ENCODE results near the gene UQCC3. TPM values are rescaled to one million over a fixed set of nuclear protein-coding genes. Genes with fewer than 3 reads are reported as not detected.
"Not testable (repeated sequence)": the region's sequence is repeated elsewhere in the genome, so short reads cannot be mapped to it uniquely, and the experiment has no call there.

The UQCC3 gene
- polyA plus RNA-seq, 4 donors, result 7.3 to 12.8 (median 8.0) TPM

DNA sequence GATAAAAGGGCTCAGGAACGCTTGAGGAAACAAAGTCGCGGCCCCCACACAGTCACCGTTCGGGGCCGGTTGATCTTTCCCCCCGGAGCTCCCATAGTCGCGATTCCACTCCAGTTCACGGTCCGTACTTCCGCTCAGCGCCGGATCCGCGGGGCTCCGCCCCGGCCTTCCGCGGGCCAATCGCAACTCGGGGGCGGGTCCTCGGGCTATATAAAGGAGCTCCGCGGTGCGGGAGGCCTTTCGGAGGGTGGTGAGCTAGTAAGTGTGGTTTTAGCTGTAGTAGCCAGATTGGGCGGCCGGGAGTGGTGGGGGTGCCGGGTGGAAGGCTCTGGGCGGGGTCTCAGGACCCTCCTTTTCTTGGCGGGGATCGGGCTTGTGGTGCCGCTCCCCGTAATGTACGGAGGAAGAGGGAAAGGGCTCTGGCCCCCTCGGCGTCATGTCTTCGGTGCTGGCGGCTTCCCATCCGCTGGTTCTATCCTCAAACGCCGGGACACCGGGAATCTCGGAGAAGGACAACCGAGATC, 6.3 kb upstream of the UQCC3 start, which contains the start of the genes C11orf98 and CSKMT:
TSS of gene C11orf98 (minus strand) at position 136 of the 524 bp plus-strand sequence. CDS start at position 95, 41 bp downstream.
TSS of gene CSKMT (plus strand) at position 238 of the 524 bp plus-strand sequence. CDS start 568 bp downstream, outside the sequence.
- peak; percentile 91 to 94 (median 94) for DNase-seq (ENCODE audit: low read depth in 4 of 4, low spot score in 3 of 4)

- DNase-seq (ENCODE audit: low read depth in 4 of 4, low spot score in 3 of 4), result no peak
Observed at GRCh38 chr11:62665599-62666258, 5.7 kb upstream of the UQCC3 start.

GRCh38 chr11:62666259-62666926, 5.1 kb upstream of the UQCC3 start:
- no peak for DNase-seq (ENCODE audit: low read depth in 4 of 4, low spot score in 3 of 4)

DNA sequence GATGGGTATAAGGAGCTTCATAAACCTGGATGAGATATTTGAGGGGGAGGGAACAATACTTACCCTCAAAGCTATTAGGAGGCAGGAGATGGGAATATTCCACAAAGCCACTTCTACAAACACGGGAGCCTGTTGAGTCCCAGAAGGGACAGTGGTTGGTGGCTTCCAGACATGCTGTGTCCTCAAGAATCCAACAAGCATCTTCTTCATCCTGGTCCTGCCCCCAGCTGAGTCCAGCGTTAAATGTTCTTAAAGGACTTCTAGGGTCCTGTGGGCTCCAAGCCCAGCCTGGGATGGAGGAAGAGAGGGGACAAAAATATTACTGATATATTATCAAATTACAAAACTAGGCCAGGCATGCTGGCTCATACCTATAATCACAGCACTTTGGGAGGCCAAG, 4.0 kb upstream of the UQCC3 start:
- DNase-seq (ENCODE audit: low read depth in 4 of 4, low spot score in 3 of 4), result no peak

- DNase-seq (ENCODE audit: low read depth in 4 of 4, low spot score in 3 of 4), result no peak
Observed at GRCh38 chr11:62669420-62670161, 1.9 kb upstream of the UQCC3 start.

DNA sequence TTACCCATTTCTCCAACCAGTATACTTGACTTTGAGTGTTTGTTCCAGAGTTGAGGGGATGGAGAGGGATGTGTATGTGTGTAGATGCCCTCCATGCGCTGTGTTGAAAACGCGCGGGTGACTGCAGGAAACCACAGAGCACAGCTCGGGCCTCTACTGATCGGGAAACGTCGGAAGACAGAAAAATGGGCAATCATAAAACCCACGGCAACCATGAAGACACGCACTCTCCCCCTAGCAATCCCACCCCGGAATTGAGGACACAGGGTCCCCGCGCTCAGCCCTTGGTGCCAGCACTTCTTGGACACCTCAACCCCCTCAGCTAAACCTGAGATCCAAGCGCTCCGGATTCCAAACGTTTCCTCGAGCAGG, 251 bp upstream of the UQCC3 start:
- DNase-seq (ENCODE audit: low read depth in 4 of 4, low spot score in 3 of 4), result no peak

DNA sequence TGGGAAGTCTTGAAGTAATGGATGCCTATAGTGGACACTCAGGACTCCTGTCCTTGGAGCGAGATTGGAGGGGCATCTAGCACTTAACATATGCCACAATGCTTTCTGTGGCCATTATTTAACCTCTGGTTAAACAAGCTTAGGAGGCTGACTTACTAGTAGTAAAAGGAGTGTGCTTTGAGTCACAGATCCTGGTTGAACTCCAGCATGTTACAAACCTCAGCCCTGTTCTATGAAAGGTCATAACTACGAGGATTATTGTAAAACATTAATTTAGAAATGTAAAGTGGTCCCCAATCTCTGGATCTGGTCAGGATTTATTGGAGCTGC, 1.7 kb downstream of the UQCC3 start:
- DNase-seq (ENCODE audit: low read depth in 4 of 4, low spot score in 3 of 4), result no peak

DNA sequence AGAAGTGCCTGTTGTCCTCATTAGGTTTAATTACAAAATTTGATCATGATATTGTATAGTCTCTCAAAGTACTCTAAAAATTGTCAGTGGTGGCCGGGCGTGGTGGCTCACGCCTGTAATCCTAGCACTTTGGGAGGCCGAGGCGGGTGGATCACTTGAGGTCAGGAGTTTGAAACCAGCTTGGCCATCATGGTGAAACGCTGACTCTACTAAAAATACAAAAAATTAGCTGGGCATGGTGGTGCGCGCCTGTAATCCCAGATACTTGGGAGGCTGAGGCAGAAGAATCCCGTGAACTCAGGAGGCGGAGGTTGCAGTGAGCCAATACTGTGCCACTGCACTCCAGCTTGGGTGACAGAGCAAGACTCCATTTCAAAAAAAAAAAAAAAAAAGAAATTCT, 3.9 kb downstream of the UQCC3 start:
- not testable (repeated sequence) for DNase-seq (ENCODE audit: low read depth in 4 of 4, low spot score in 3 of 4)

DNA sequence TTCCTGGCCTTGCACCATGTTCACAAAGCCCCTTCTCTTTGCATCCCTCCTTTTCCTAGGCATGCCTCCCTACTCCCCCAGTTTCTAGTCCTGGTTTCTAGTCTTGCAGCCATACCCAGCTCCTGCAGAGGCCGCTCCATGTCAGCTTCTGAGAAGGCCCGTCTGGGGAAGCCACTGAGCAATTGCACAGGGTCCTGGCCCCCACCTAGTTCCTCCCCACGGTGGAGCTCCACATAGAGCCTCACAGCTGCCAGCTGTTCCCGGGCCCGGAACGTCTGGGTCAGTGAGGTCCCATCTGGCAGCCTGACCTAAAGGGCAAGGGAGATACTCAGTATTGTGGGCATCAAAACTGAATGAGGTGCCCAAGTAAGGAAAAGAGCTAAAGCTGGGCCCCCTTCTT, 5.2 kb downstream of the UQCC3 start:
- no peak for DNase-seq (ENCODE audit: low read depth in 4 of 4, low spot score in 3 of 4)

DNA sequence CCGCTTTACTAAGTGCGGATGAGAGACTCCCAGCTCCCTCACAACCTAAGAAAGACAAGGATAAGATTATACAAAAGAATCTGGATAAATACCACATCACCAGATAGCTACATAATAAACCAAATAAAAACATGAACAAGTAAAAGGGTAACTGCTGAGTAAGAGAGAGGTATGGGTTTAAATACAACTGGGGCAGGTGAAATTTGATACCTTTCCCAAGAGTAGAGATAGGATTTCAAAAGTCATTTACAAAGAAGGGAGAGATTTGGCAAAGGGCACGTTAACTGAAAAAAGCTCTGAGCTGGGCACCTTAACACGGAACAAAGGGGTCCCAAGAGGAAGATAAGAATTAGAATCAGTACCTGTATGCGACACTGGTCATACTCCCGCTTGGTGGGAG, 5.7 kb downstream of the UQCC3 start:
- DNase-seq (ENCODE audit: low read depth in 4 of 4, low spot score in 3 of 4), result no peak

DNA sequence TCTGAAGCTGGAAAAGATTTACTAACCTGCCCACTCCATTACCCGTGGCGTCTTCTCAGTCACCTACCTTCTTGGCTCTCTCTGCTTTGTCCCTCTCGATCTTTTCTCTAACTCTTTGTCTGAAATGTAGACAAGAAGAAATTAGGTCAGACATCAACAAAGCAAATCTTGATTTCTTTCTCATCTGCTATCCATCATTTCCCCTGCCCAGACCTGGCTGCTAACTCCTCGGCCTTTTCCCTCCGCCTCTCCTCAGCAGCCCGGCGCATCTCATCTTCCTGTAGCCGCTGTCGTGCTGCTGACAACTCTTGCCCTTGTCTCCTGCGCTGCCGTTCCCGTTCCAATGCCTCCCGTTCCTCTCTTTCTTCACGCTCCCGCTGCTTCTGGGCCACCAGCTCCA, 6.2 kb downstream of the UQCC3 start:
- DNase-seq (ENCODE audit: low read depth in 4 of 4, low spot score in 3 of 4), result no peak

DNA sequence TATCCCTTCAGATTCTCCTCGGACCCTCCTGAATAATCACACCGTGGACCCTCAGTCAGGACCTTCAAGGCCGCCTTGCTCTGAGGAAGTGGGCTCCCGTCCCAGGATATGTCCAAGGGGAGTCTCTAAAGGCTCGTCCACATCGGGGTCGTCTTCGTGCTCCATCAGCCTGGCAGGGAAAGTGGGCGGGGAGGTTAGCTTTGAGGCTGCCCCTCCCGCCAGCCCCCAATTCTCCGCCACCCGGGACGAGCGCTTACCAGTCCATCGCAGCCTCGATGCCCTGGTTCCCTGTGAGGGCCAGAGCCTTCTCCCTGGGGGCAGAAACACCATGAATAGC, 6.9 kb downstream of the UQCC3 start:
- DNase-seq (ENCODE audit: low read depth in 4 of 4, low spot score in 3 of 4), result no peak

- peak; percentile 70 to 80 (median 76) for DNase-seq (ENCODE audit: low read depth in 4 of 4, low spot score in 3 of 4)
Observed at GRCh38 chr11:62678770-62679696, 7.6 kb downstream of the UQCC3 start, which contains the start of gene UBXN1. Gene UBXN1, minus strand, starts transcription at chr11:62679073. Its CDS starts 150 bp downstream, at chr11:62678923.

- DNase-seq (ENCODE audit: low read depth in 4 of 4, low spot score in 3 of 4), result no peak
Observed at GRCh38 chr11:62680825-62681240, 9.4 kb downstream of the UQCC3 start.

- no peak for DNase-seq (ENCODE audit: low read depth in 4 of 4, low spot score in 3 of 4)
Observed at GRCh38 chr11:62682518-62682917, 11.0 kb downstream of the UQCC3 start.

DNA sequence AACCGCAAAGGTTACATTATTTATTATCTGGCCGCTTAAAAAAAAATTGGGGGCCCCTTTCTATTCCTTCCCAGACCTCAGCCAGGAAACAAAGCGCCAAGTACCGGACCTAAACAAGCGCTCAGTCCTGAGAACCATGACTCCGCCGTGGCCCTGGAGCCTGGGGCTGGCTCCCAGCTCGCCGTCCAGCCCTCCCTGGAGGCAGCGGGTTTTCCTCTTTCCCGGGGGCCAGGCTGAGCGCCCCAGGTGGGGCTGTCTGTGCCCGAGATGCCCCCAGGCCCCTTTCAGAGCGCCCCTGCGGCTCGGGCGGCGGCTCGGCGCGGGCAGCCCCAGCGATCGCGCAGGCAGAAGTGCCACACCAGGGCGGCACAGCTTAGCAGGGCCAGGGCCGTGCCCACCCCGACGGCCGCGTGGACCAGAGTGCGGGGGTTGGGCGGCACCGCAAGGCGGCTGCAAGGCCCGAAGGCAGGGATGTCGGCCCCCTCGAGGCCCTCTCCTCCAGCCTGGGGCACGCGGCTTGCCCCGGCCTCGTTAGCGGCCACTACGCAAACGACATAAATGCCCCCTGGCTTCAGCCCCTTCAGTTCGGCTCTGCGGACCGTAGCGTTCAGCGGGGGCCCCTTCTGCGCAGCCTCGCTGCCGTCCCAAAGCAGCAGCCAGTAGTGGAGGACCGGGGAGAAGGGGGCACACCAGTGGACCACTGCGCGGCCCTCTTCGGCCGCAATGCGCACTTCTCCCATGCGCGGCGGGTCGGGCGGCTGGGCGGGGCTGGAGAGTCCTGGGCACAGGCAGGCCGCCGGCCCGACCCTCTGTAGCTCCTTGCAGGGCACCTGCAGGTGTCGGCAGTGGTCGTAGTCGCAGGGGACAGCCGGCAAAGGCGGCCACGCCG, 16.3 kb downstream of the UQCC3 start:
- no peak for DNase-seq (ENCODE audit: low read depth in 4 of 4, low spot score in 3 of 4)

- no peak for DNase-seq (ENCODE audit: low read depth in 4 of 4, low spot score in 3 of 4)
Observed at GRCh38 chr11:62688491-62688890, 17.0 kb downstream of the UQCC3 start.

DNA sequence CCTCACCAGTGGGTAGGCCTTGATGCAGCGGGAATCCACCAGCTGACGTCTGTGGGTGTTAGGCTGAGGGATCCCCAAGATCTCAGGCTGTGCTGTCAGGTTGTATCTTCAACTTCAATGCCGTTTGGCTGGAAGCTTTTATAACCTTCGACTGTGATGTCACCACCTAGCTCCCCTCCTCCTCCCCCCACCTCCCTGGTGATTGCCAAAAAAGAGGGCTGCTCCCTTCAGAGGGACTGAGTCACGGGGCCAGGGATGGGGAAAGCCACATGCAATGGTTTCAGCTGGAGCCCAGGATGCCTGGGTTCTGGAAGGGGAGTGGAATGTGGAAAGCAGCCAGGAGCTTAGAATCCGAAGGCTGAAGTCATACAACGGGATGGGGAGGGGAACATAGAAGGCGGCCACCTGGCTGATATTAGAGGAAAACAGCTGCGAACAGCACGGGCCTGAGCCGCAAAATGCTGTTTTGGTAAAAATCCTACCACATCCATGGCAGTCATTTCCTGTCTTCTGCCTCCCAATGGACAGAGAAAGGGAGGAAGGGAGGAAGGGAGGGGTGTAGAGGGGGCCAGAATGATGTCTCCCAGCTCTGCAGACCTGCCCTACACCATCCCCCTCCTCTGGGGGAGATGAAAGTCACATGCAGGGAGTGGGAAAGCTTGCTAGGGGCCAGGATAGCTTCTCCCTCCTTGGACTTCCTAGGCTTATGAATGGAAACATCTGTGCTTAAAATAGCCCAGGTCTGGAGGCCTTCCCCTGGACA, 18.1 kb downstream of the UQCC3 start, which contains the start of gene LRRN4CL:
TSS of gene LRRN4CL (minus strand) at position 110 of the 763 bp plus-strand sequence. CDS start 1,022 bp downstream, outside the sequence.
- DNase-seq (ENCODE audit: low read depth in 4 of 4, low spot score in 3 of 4), result no peak

All from right renal pelvis (tissue), 4 donors.